ENCODE data around the gene IGF2BP2. TPM values are rescaled to one million over a fixed set of nuclear protein-coding genes. Genes with fewer than 3 reads are reported as not detected.
"Not testable (repeated sequence)": the region's sequence is repeated elsewhere in the genome, so short reads cannot be mapped to it uniquely, and the experiment has no call there.

IGF2BP2 gene
- total and polyA plus RNA-seq, 2 of the 4 experiments (the other 2 are of a cell fraction) = 23.4 to 88.2 TPM

- H4K5ac ChIP-seq (ENCODE audit: low read depth, low read length); BruUV-seq (replicated peaks); H2AFZ ChIP-seq (replicated peaks; ENCODE audit: low read length, poor library complexity); H3K4ac ChIP-seq (ENCODE audit: low read depth, low read length); H2AK5ac ChIP-seq (ENCODE audit: low read depth, low read length); DNase-seq; H3K4me2 ChIP-seq (ENCODE audit: low read depth, low read length); H3K9me3 ChIP-seq (ENCODE audit: control insufficient read depth, insufficient read depth, low read length); ATAC-seq (ENCODE audit: low read depth); H3K18ac ChIP-seq (ENCODE audit: low read depth, low read length); H2BK20ac ChIP-seq (ENCODE audit: low read depth, low read length); H4K91ac ChIP-seq (ENCODE audit: insufficient read depth, low read depth, low read length); H3K14ac ChIP-seq (replicated peaks; ENCODE audit: low read depth, low read length); POLR2A ChIA-PET (ENCODE audit: unreplicated experiment); H2AK9ac ChIP-seq (replicated peaks; ENCODE audit: low read depth, low read length, poor library complexity); H2BK15ac ChIP-seq (ENCODE audit: low read depth, low read length); dilution Hi-C loops (cut with HindIII; ENCODE audit: low sequenced_read_pairs, unreplicated experiment); H3K9ac ChIP-seq (ENCODE audit: low read depth, low read length); H3K27ac ChIP-seq (ENCODE audit: insufficient read depth, low read length); H3K23ac ChIP-seq (ENCODE audit: low read depth, low read length); H2BK5ac ChIP-seq (ENCODE audit: low read depth, low read length, poor library complexity, severe bottlenecking); H3K27me3 ChIP-seq (ENCODE audit: control insufficient read depth, insufficient read depth, low read length); H3K56ac ChIP-seq (ENCODE audit: extremely low read depth, insufficient read depth, low read length); H3K4me3 ChIP-seq (ENCODE audit: insufficient read depth, low read depth, low read length); H4K8ac ChIP-seq (ENCODE audit: low read depth in 2 of 2, low read length in 2 of 2); H2BK120ac ChIP-seq (ENCODE audit: low read depth, low read length): not testable (repeated sequence)
- WGBS, 2 experiments (ENCODE audit: extremely low coverage in 2 of 2, insufficient read length in 1 of 2) = 86% methylated on average over 1 of the region's 10 CpGs; no CpG with 5 or more reads in 1 of the 2 experiments
- in situ Hi-C loops (cut with MboI; ENCODE audit: low sequenced_read_pairs) = loop anchor here (25.0 kb wide), 2 partner anchors 251 to 601 kb away; no protein-coding TSS in a partner anchor
- Histone ChIP-seq H3K4me1 (ENCODE audit: control insufficient read depth, insufficient read depth, low read length) (peaks cover 23% of the 10 kb centered on the region), H4K20me1 (ENCODE audit: insufficient read depth, low read length) (peaks cover 42% of the 10 kb centered on the region), H3K9me1 (ENCODE audit: insufficient read depth, low read length) (peaks cover 17% of the 10 kb centered on the region), H3K79me1 (ENCODE audit: low read depth in 1 of 2, low read length in 2 of 2) (peaks cover 15 to 45% of the 10 kb centered on the region in 2 experiments), H3K36me3 (ENCODE audit: control insufficient read depth, insufficient read depth, low read length) (peaks cover 33% of the 10 kb centered on the region)
- intact Hi-C loops (cut with micrococcal nuclease) = loop anchor here (2.0 to 10.0 kb wide), 5 partner anchors 71 to 394 kb away; no protein-coding TSS in a partner anchor
- CTCF ChIA-PET = interaction anchor here (0.8 to 1.5 kb wide), 4 partner anchors 226 to 282 kb away, joined by 3 to 7 read pairs (median 5); no protein-coding TSS in a partner anchor
Observed at GRCh38 chr3:185661296-185661695, 163.5 kb downstream of the IGF2BP2 start.
